ENCODE results near the gene RAF1.

RAF1 gene

GRCh38 chr3:12624056-12624455 is 39.9 kb downstream of the RAF1 start:
- no peak for DNase-seq (ENCODE audit: low read depth)
- no peak overlapping the region for H3K4me3 ChIP-seq (ENCODE audit: low read depth, low read length)
- no peak for TF ChIP-seq CTCF (IDR thresholded peaks at IDR 0.05; ENCODE audit: insufficient read depth, low read depth, low read length, missing control alignments)

GRCh38 chr3:12622335-12622734 is 41.6 kb downstream of the RAF1 start:
- H3K4me3 ChIP-seq (ENCODE audit: low read depth, low read length): peak overlapping the region; percentile 3; the same call in 1 of the 2 replicates
- peak; percentile 78 for DNase-seq (ENCODE audit: low read depth)
- no peak for TF ChIP-seq CTCF (IDR thresholded peaks at IDR 0.05; ENCODE audit: insufficient read depth, low read depth, low read length, missing control alignments)

GRCh38 chr3:12620729-12621128 is 43.2 kb downstream of the RAF1 start:
- no peak overlapping the region for H3K4me3 ChIP-seq (ENCODE audit: low read depth, low read length)
- TF ChIP-seq CTCF (IDR thresholded peaks at IDR 0.05; ENCODE audit: insufficient read depth, low read depth, low read length, missing control alignments): no peak
- DNase-seq (ENCODE audit: low read depth): no peak

GRCh38 chr3:12620305-12620704 is 43.6 kb downstream of the RAF1 start:
- H3K4me3 ChIP-seq (ENCODE audit: low read depth, low read length): no peak overlapping the region
- no peak for DNase-seq (ENCODE audit: low read depth)
- no peak for TF ChIP-seq CTCF (IDR thresholded peaks at IDR 0.05; ENCODE audit: insufficient read depth, low read depth, low read length, missing control alignments)

- no peak for DNase-seq (ENCODE audit: low read depth)
- no peak for TF ChIP-seq CTCF (IDR thresholded peaks at IDR 0.05; ENCODE audit: insufficient read depth, low read depth, low read length, missing control alignments)
- H3K4me3 ChIP-seq (ENCODE audit: low read depth, low read length): no peak overlapping the region
These were observed 45.5 kb downstream of the RAF1 start for GRCh38 chr3:12618426-12618825.

- DNase-seq (ENCODE audit: low read depth): no peak
- no peak for TF ChIP-seq CTCF (IDR thresholded peaks at IDR 0.05; ENCODE audit: insufficient read depth, low read depth, low read length, missing control alignments)
- no peak overlapping the region for H3K4me3 ChIP-seq (ENCODE audit: low read depth, low read length)
These were observed 48.7 kb downstream of the RAF1 start for GRCh38 chr3:12615266-12615665.

- TF ChIP-seq CTCF (IDR thresholded peaks at IDR 0.05; ENCODE audit: insufficient read depth, low read depth, low read length, missing control alignments): no peak
- H3K4me3 ChIP-seq (ENCODE audit: low read depth, low read length): no peak overlapping the region
- DNase-seq (ENCODE audit: low read depth): no peak
These were observed 50.7 kb downstream of the RAF1 start for GRCh38 chr3:12613250-12613649.

Measured in GM12865 (cell line).